ENCODE results near the gene HS6ST2.
"Not testable (repeated sequence)": the region's sequence is repeated elsewhere in the genome, so short reads cannot be mapped to it uniquely, and the experiment has no call there.

HS6ST2 gene

GRCh38 chrX:132958091-132958703 is at the start of gene HS6ST2:
Gene HS6ST2, minus strand, starts transcription at chrX:132958629.
- in situ Hi-C loops (cut with HindIII; ENCODE audit: low sequenced_read_pairs): no loop called here

DNA sequence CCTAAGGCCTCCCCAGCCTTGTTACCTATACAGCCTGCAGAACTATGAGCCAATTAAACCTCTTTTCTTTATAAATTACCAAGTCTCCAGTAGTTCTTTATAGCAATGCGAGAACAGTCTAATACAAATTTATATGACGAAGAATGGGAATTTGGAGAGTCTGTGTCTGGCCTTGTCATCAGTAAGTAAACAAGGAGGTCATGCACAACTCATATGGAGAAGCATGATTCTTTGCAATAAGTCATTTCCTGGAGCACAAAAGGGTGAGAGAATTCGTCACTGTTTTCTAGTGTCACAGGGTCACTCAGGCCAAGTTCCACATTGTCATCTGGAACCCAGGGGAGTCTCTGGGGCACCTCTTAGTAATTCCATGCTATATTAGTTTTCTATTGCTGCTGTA is 49.0 kb upstream of the HS6ST2 start:
- in situ Hi-C loops (cut with HindIII; ENCODE audit: low sequenced_read_pairs): no loop called here

GRCh38 chrX:133005616-133006015 is 47.2 kb upstream of the HS6ST2 start:
- in situ Hi-C loops (cut with HindIII; ENCODE audit: low sequenced_read_pairs): no loop called here

GRCh38 chrX:133005042-133005441 is 46.6 kb upstream of the HS6ST2 start:
- in situ Hi-C loops (cut with HindIII; ENCODE audit: low sequenced_read_pairs): no loop called here

GRCh38 chrX:132999209-132999608 is 40.8 kb upstream of the HS6ST2 start:
- in situ Hi-C loops (cut with HindIII; ENCODE audit: low sequenced_read_pairs): no loop called here

- in situ Hi-C loops (cut with HindIII; ENCODE audit: low sequenced_read_pairs): no loop called here
Observed at GRCh38 chrX:132990835-132991234, 32.4 kb upstream of the HS6ST2 start.

DNA sequence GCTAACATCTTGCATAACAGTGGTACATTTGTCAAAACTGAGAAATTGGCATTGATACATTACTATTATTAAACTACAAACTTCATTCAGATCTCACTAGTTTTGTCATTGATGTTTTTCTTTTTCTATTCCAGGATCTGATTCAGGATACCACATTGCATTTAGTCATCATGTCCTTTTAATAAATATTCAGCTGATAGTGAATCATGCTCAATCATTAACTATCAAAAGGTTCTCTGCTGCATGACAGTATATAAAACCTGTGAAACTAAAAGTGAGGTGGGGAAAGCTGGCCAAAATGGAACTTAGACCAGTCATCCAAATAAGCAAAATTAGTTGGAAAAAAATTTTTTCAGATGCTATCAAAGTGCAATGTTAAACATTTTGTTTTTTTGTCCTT is 28.1 kb upstream of the HS6ST2 start:
- in situ Hi-C loops (cut with HindIII; ENCODE audit: low sequenced_read_pairs): no loop called here

DNA sequence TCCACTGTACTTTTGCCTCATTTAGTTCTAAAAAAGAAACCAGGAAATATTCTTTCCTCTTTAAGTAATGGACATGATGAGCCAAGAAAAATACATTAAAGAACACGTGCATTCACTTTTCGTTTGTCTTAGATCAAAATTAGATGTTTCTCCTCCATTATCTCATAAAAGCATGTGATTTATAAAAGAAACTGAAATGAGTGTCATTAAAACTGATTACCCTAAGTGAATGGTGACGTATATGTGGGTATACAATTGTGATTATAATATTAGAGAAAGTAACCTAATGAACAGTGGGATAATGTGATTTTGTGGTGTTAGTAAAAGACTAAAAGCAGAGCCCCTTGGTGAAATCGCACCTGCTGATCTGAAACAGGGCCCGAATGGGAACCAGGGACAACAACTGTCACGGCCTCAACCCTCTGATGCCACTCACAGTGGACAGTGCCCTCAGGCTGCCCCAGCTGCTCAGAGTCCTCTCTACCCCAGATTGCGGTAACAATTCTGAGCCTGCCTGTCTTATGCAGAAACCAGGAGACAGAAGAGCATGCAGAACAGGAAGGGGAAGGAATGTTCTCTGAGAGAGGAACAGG is 25.7 kb upstream of the HS6ST2 start:
- in situ Hi-C loops (cut with HindIII; ENCODE audit: low sequenced_read_pairs): no loop called here

DNA sequence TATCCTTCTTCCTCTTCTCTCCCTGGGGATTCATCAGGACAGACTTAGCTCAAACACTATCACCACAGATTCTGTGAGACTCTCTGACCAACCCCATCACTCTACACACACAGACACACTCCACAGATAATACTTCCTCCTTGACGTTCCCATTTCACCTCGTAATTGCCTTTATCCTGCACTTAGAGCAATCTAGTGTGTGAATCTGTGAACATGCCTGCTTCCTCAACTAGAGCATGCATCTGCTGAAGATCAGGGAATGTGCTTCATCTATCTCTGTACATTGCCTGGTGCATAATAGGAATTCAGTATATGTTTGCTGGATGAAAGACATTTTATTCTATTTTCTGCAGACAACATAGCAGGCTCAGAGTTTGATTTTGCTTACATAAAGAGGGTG is 25.1 kb upstream of the HS6ST2 start:
- in situ Hi-C loops (cut with HindIII; ENCODE audit: low sequenced_read_pairs): no loop called here

DNA sequence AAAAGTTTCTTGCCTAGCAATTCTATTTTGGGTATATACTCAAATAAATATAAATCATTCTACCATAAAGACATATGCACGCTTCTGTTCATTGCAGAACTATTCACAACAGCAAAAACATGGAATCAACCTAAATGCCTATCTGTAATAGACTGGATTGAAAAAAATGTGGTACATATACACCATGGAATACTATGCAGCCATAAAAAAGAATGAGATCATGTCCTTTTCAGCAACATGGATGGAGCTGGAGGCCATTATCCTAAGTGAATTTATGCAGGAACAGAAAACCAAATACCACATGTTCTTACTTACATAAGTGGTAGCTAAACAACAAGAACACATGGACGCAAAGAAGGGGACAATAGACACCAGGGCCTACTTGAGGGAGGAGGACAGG is 21.6 kb upstream of the HS6ST2 start:
- in situ Hi-C loops (cut with HindIII; ENCODE audit: low sequenced_read_pairs): not testable (repeated sequence)

DNA sequence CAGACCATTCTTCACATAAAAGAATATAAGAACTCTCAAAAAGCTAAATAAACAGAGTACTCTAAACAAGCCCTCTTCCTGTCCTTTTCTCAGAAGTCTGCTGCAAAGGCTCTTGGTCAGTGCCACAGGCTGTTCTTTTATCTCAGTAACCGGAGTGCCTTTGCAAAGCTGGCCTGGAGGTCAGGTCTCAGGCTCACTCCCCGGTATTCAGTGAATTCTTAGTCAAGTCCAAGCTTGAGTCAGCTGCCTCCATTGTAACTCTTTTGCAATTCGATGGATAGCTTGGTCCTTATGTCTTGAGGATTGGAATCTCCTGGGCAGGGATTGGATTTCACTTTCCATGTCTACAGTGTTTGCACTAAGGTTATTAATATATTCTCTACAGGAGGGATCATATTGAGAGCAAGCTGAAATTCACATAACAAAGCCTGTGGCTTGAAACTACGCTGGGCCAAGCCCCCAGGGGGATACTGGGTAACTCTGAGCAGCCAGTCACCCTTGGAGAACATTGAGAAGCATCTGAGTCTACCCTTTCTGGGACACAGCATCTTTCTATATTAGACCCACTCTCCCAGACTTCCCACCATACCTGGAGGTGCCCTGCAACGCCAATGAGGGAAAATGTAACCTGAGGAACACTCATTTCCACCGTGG is 10.0 kb upstream of the HS6ST2 start:
- in situ Hi-C loops (cut with HindIII; ENCODE audit: low sequenced_read_pairs): no loop called here

DNA sequence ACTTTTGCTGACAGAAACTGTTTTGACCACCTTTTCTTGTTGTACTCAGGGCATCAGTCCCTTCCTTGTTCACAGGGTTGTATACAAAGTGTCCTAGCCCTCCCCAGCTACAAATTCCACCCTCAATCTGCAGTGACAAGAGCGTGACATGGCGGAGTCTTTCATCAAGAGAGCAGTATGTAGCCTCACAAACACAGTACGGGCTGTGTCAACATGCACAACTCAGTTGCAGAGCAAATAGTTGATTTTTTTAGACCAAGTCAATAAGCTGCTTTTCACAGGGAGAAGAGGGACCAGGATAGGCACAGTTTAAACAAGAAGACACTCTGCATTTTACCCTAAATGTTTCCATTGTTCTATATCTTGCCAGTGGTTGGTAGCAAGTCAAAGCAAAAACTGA is 8.6 kb upstream of the HS6ST2 start:
- in situ Hi-C loops (cut with HindIII; ENCODE audit: low sequenced_read_pairs): no loop called here

DNA sequence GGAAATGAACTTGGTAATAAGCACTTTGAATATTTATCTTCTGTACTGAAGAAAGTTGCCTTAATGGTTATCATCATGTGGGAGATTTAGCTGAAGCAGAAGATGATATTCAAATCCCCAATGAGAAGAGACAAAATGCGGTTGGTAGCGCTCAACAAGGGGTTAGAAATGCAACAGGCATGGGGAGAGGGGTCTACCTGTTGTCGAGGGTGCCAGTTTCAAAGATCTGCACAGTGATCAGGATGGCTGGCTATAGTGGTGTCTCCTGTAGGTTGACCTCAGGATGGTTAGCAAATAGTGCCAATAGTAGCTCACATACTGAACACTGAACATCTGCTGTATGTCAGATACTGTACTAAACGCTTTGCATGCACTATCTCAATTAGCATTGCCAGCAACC is 7.0 kb upstream of the HS6ST2 start:
- in situ Hi-C loops (cut with HindIII; ENCODE audit: low sequenced_read_pairs): no loop called here

DNA sequence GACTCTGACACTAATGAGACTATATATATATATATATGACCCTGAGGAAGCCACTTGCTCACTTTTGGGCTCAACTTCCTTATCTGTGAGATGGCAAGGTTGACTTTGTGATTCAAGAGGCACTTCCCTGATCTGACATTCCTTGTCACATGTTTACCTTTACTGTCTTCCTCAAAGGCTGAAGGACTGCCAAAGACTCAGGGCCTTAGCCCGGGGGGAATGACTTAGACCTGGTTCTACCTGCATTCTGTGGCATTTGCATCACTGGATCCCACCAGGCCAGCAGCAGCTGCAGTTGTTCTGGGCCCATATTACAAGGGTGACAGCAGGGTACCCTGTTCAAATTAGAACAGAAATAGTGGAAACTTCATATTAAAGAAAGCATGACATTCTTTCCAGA is 3.1 kb upstream of the HS6ST2 start:
- in situ Hi-C loops (cut with HindIII; ENCODE audit: low sequenced_read_pairs): no loop called here

- in situ Hi-C loops (cut with HindIII; ENCODE audit: low sequenced_read_pairs): no loop called here
Observed at GRCh38 chrX:132957211-132958090, 978 bp downstream of the HS6ST2 start.

DNA sequence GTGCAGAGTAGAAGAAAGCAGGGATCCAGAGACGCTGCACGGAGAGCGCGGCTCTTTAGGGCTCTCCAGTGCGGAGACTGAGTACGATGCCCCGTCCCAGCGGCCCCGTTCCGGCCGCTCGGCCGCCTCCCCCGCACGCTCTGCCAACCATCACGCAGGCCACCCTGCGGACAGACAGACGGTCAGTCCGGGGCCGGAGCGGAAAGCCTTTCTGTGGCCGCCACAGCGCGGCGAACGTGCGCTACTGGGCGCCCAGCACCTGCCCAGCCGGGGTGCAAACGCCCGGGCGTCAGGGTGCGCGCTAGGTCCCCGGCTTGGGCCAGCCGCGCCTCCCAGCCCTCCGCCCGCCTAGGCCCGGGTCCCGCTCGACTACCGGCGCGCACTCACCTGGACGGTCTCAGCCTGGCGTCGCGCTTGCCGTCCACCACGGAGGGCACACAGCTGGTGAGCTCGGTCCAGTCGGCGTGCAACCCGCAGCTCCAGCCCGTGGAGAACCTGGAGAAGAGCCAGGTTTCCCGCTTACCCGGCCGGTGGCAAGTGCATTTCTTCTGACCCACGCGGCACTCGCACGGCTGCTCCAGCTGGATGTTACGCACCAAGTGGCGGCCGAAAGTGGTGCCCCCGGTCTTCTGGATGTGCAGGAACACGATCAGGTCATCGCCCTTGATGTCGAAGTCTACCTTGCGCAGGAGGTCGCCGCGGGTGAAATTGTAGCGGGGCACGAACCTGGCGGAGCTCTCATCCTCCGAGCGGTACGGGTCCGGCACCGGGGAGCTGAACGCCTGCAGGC is 1.8 kb downstream of the HS6ST2 start:
- in situ Hi-C loops (cut with HindIII; ENCODE audit: low sequenced_read_pairs): no loop called here

DNA sequence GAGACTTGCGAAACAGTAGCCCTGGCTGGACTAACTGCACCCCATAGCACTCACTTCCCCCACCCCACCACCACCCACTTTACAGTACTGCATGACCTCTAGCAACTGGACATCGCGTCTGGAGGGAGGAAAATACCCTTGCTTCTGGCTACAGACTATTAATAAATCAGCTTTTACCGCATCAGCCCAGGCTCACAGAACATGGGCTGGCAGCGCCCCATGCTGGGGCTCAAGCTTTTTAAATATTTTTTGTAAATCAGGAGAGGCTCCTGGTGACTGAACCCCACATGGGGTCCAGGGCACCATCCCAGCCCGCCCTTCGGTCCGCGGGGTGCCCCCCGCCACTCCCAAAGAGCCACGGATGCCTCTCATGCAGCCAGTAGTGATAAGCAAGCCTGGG is 2.7 kb downstream of the HS6ST2 start:
- in situ Hi-C loops (cut with HindIII; ENCODE audit: low sequenced_read_pairs): no loop called here

DNA sequence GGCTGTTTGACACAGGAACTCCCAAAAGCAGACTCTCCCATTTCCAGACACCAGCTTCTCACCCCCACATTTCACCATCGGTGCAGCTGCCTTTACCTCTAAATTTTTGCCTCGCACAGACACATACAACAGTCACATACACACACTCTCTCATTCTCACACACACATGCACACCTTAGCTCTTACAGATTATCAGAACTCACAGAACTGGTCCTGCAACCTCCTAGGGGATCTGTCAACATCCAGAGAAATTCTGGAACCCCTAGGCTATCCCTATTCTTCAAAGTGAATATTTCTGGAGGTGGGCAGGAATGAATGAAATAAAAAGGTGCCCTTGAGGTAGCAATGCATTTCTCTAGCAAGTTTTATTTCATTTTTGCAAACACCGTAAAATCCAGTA is 4.1 kb downstream of the HS6ST2 start:
- in situ Hi-C loops (cut with HindIII; ENCODE audit: low sequenced_read_pairs): no loop called here

- in situ Hi-C loops (cut with HindIII; ENCODE audit: low sequenced_read_pairs): no loop called here
Observed at GRCh38 chrX:132953354-132953753, 5.1 kb downstream of the HS6ST2 start.

GRCh38 chrX:132948648-132949260 is 9.7 kb downstream of the HS6ST2 start:
- in situ Hi-C loops (cut with HindIII; ENCODE audit: low sequenced_read_pairs): no loop called here

Data from endothelial cell of hepatic sinusoid (primary cell).